Stomach (tissue), 9 donors: ENCODE results near the gene RNF166. TPM values are rescaled to one million over a fixed set of nuclear protein-coding genes. Genes with fewer than 3 reads are reported as not detected.

Experiments used
- DNase-seq, 2 donors: peaks; one replicate each; pipeline versions ENCODE4 v3.0.0 to v3.0.0-alpha.2; 2013 to 2019
- H3K27ac ChIP-seq, 5 donors: fragments of 200-600 bp in 4 of 5; sonication (generic) in 4 of 5; one replicate each; pipeline ENCODE4 v1.5.1; 2013 to 2019; ENCODE audit warnings: mild to moderate bottlenecking in 1 of 5, moderate library complexity in 1 of 5
- H3K27me3 ChIP-seq, 3 donors: fragments of 200-600 bp; sonication (generic); one replicate each; pipeline ENCODE4 v1.5.1; 2017 to 2019; ENCODE audit warnings: mixed run types in 1 of 3
- H3K36me3 ChIP-seq, 4 donors: fragments of 200-600 bp; sonication (generic); 1 replicate in 3 of 4; 2 replicates in 1 of 4; pipeline ENCODE4 v1.5.1; 2016 to 2019
- H3K4me1 ChIP-seq, 4 donors: fragments of 200-600 bp; sonication (generic); one replicate each; pipeline ENCODE4 v1.5.1; 2016 to 2019
- H3K4me3 ChIP-seq, 4 donors: fragments of 200-600 bp; sonication (generic) in 3 of 4; one replicate each; pipeline ENCODE4 v1.5.1; 2016 to 2019; ENCODE audit warnings: mild to moderate bottlenecking in 1 of 4
- H3K9me3 ChIP-seq, 4 donors: fragments of 200-600 bp; sonication (generic); one replicate each; pipeline ENCODE4 v1.5.1; 2016 to 2019
- CTCF ChIP-seq, 7 experiments: fragments of 450-650 bp in 4 of 7; fragments of 200-600 bp in 3 of 7; sonication (generic) in 3 of 7; IDR thresholded peaks; one replicate each; pipeline ENCODE4 v1.5.1; 2016 to 2019; ENCODE audit warnings: antibody characterized with exemption in 7 of 7, control low read depth in 2 of 7, mild to moderate bottlenecking in 1 of 7
- EP300 ChIP-seq: sonication (generic); formaldehyde crosslinking; IDR thresholded peaks from one replicate; pipeline ENCODE4 v1.6.1; 2017; ENCODE audit warnings: antibody characterized with exemption
- POLR2A ChIP-seq, 4 donors: fragments of 450-650 bp; IDR thresholded peaks; one replicate each; pipeline ENCODE4 v1.6.1; 2016; ENCODE audit warnings: antibody characterized with exemption in 4 of 4, control low read depth in 2 of 4, mild to moderate bottlenecking in 1 of 4, moderate library complexity in 1 of 4
- POLR2AphosphoS5 ChIP-seq, 3 donors: sonication (generic); formaldehyde crosslinking; IDR thresholded peaks; one replicate each; pipeline ENCODE4 v1.6.1; 2016; ENCODE audit warnings: antibody characterized with exemption in 3 of 3
- WGBS, 5 donors: extraction: QIAGEN DNeasy Blood & Tissue Kit in 3 of 5; methylation state at CpG; one replicate each; pipeline versions ENCODE4 v1.1.5 to v1.1.7; 2013 to 2018; 5-methylcytosine and 5-hydroxymethylcytosine counted together
- intact Hi-C: fragments of 100-400 bp; cut with DNase I; formaldehyde crosslinking; loops from one replicate; pipeline ENCODE4 v1.15.1; 2023; ENCODE audit warnings: low total_unique reads
- polyA plus RNA-seq, 3 donors: library from polyadenylated mRNA; stranded (reverse); fragments of 200-250 nt; gene quantifications; one replicate each; pipeline ENCODE4 v1.2.3, GENCODE V29; 2013
- total RNA-seq, 5 donors: library from RNA; depleted of rRNA; stranded (reverse); fragments of >200 nt; gene quantifications; one replicate each; pipeline versions ENCODE4 v1.1.0 to v1.2.3, GENCODE V29; 2014 to 2016
- donor health status: healthy with polysubstance abuse.
- donor health status: Bipolar disorder and iron deficiency.
- donor health status: healthy.

RNF166 gene
- total and polyA plus RNA-seq, 8 donors, result 8.8 to 31.9 (median 13.9) TPM

- intact Hi-C loops, result no loop called here
- H3K4me1 ChIP-seq, result peaks cover 4 to 40% (median 20%) of the 10 kb centered on the region in 4 donors
- DNase-seq, result no peak
- H3K27ac ChIP-seq, result no peak overlapping the region
- no peak overlapping the region for H3K4me3 ChIP-seq
- H3K36me3 ChIP-seq, result peaks cover 26 to 64% (median 55%) of the 10 kb centered on the region in 4 donors
- TF ChIP-seq POLR2AphosphoS5 (IDR thresholded peaks at IDR 0.05) (no peak), CTCF (IDR thresholded peaks at IDR 0.05) (peak in 2 of 7 experiments; percentile 13 to 21)
- no peaks in the 10 kb centered on the region for H3K9me3 ChIP-seq
- no peaks in the 10 kb centered on the region for H3K27me3 ChIP-seq
- 83 to 88% (median 88%) methylated on average over 35 to 37 of the region's 37 CpGs for WGBS, 5 donors
Measured at GRCh38 chr16:88697831-88698615, 8.2 kb downstream of the RNF166 start.

- Histone ChIP-seq H3K4me1 (peaks cover 4 to 36% (median 18%) of the 10 kb centered on the region in 4 donors), H3K36me3 (peaks cover 26 to 63% (median 52%) of the 10 kb centered on the region in 4 donors), H3K9me3 (no peaks in the 10 kb centered on the region), H3K4me3 (no peak overlapping the region), H3K27me3 (peaks cover 0 to 3% (median 0%) of the 10 kb centered on the region in 3 donors), H3K27ac (no peak overlapping the region)
- TF ChIP-seq CTCF (IDR thresholded peaks at IDR 0.05), result no peak
- TF ChIP-seq POLR2A (IDR thresholded peaks at IDR 0.05), result no peak
- TF ChIP-seq POLR2AphosphoS5 (IDR thresholded peaks at IDR 0.05), result no peak
- no peak for TF ChIP-seq EP300
- 87 to 93% (median 90%) methylated on average over 28 to 47 of the region's 47 CpGs for WGBS, 5 donors
- no peak for DNase-seq
- intact Hi-C loops, result no loop called here
Measured at GRCh38 chr16:88697116-88697830, 8.9 kb downstream of the RNF166 start.

GRCh38 chr16:88696441-88696840 lies 9.8 kb downstream of the RNF166 start:
- WGBS, 5 donors, result 86 to 94% (median 91%) methylated on average over 12 to 14 of the region's 14 CpGs
- H3K27ac ChIP-seq, result no peak overlapping the region
- H3K4me1 ChIP-seq, result peaks cover 0 to 36% (median 16%) of the 10 kb centered on the region in 4 donors
- TF ChIP-seq EP300, result no peak
- no peak for TF ChIP-seq CTCF (IDR thresholded peaks at IDR 0.05)
- TF ChIP-seq POLR2A (IDR thresholded peaks at IDR 0.05), result no peak
- no peak for TF ChIP-seq POLR2AphosphoS5 (IDR thresholded peaks at IDR 0.05)
- no peak overlapping the region for H3K4me3 ChIP-seq
- no peaks in the 10 kb centered on the region for H3K9me3 ChIP-seq
- intact Hi-C loops, result no loop called here
- DNase-seq, result no peak
- peaks cover 0 to 12% (median 0%) of the 10 kb centered on the region in 3 donors for H3K27me3 ChIP-seq
- H3K36me3 ChIP-seq, result peaks cover 26 to 63% (median 51%) of the 10 kb centered on the region in 4 donors

GRCh38 chr16:88695753-88696152 lies 10.5 kb downstream of the RNF166 start:
- Histone ChIP-seq H3K36me3 (peaks cover 26 to 58% (median 50%) of the 10 kb centered on the region in 4 donors), H3K27ac (no peak overlapping the region), H3K27me3 (peaks cover 0 to 18% (median 0%) of the 10 kb centered on the region in 3 donors), H3K4me3 (no peak overlapping the region), H3K4me1 (peaks cover 0 to 32% (median 13%) of the 10 kb centered on the region in 4 donors), H3K9me3 (no peaks in the 10 kb centered on the region)
- no peak for TF ChIP-seq POLR2A (IDR thresholded peaks at IDR 0.05)
- no peak for TF ChIP-seq EP300
- no peak for TF ChIP-seq CTCF (IDR thresholded peaks at IDR 0.05)
- no peak for TF ChIP-seq POLR2AphosphoS5 (IDR thresholded peaks at IDR 0.05)
- intact Hi-C loops, result no loop called here
- WGBS, 5 donors, result 88 to 94% (median 92%) methylated on average over 6 to 7 of the region's 7 CpGs
- no peak for DNase-seq
